GM12801 (cell line): ENCODE results near the gene ACADS.

Experiments
- TF ChIP-seq, protein P1 (sequence below): IDR thresholded peaks from one replicate; pipeline ENCODE4 v1.5.1; 2011; ENCODE audit warnings: control low read depth; ENCODE audit not compliant: insufficient read length; ENCODE audit errors: extremely low read depth

ACADS gene

DNA sequence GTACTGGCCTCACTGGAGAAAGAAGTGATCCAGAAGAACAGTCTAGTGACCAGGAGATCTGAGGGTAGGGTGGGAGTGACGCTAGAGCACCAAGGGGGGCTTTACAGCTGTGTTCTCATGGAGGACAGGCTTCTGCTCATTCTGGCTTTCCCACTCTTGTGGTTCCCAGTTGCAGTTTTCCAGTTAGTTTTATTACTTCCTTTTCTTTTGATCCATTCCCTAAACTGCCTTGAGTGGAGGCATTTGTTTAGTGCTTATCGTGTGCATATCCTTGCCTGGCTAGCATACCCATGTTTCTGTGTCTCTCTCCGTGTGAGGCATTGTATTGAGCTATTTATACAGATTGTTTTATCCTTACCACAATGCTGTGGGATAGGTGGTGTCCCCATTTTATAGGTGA, 34.6 kb upstream of the ACADS start:
- TF ChIP-seq, protein P1, sequence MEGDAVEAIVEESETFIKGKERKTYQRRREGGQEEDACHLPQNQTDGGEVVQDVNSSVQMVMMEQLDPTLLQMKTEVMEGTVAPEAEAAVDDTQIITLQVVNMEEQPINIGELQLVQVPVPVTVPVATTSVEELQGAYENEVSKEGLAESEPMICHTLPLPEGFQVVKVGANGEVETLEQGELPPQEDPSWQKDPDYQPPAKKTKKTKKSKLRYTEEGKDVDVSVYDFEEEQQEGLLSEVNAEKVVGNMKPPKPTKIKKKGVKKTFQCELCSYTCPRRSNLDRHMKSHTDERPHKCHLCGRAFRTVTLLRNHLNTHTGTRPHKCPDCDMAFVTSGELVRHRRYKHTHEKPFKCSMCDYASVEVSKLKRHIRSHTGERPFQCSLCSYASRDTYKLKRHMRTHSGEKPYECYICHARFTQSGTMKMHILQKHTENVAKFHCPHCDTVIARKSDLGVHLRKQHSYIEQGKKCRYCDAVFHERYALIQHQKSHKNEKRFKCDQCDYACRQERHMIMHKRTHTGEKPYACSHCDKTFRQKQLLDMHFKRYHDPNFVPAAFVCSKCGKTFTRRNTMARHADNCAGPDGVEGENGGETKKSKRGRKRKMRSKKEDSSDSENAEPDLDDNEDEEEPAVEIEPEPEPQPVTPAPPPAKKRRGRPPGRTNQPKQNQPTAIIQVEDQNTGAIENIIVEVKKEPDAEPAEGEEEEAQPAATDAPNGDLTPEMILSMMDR, result no peak

DNA sequence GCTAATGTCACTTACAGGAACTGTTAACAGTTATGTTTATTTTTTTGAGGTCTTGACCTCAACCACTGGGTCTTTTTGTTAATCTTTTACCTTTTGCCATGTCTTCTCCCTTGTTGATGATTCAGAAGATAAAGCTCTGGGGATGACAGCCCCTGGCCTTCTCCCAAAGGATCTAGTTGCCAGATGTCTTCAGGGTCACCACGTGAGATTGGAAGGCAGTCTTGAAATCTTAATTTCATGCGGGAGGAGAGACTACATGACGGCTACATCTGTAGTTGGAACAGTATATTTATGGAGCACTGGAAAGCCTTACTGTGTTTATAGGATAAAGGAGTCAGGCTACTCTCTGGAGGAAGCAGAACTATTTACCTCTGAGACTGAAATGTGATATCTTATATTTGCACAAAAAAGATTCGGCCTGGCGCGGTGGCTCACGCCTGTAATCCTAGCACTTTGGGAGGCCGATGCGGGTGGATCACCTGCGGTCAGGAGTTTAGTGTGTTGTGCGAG, 33.0 kb upstream of the ACADS start:
- TF ChIP-seq, protein P1, result no peak

DNA sequence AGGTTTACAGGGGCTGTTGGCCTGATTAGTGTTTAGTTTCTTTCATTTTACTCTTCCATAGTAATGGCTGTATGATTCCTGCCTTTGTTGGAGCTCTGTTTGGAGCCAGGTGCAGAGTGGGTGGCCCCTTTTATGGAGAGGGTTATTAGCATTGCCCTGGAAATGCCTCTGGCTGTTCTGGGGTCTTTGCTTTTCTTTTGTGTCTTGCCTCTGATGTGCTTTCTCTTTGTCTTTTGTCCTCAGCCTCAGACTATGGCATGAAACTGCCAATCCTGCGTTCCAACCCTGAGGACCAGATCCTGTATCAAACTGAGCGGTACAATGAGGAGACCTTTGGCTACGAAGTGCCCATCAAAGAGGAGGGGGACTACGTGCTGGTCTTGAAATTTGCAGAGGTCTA, 31.8 kb upstream of the ACADS start:
- TF ChIP-seq, protein P1, result no peak

DNA sequence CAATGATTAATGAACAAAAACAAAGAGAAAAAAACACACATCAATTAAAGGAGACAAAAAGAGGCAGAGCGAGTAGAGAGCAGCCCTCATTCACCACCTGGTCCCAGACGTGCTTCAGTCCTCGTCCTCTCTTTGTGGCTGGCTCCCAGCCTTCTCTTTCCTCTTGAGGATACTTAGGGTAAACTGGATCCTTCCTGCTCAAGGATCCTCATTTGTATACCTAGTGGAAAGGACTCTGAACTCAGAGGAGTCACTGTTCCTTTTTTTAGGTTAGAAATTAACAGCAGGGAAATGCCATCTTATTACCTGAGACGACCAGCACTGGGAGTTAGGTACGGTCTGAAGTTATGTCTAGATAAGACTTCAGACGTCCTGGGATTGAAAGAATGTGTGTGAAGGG, 29.0 kb upstream of the ACADS start:
- TF ChIP-seq, protein P1, result no peak

DNA sequence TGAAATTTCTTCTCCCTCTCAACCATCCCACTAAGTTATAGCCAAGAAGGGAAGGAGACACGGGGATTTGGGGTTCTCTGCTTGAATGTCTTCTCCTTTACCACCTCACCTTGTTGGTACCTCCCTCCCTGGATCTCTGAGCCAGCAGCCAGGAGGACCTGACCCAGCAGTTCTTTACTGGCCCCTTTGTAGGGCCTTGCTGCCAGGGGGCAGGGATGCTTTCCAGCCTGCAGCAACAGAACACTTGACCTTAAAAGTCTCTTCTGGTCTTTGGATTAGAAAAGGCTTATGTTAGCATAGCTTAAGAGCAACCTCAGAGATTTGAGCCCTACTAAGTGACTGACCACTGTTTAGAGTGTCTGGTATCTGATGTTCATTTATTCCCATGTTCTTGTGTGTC, 28.3 kb upstream of the ACADS start:
- TF ChIP-seq, protein P1, result no peak

DNA sequence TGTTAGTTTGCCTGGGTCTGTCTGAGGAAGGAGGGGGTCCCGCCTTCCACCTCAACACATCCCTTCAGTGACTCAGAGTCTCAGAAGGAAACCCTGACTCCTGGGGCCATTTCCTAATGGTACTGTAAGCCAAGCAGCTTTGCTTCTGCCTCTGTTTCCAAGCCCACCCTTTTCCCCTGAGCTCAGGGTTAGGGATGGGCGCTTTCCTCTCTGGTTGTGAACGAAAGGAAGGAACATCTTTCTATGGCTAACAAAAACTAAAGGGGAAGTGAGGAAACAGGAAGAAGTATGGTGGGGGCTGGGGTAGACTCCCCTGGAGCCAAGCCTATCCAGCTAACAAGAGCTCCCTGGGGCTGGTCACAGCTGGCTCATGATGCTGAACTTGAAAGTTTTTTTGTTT, 27.0 kb upstream of the ACADS start:
- TF ChIP-seq, protein P1, result no peak

DNA sequence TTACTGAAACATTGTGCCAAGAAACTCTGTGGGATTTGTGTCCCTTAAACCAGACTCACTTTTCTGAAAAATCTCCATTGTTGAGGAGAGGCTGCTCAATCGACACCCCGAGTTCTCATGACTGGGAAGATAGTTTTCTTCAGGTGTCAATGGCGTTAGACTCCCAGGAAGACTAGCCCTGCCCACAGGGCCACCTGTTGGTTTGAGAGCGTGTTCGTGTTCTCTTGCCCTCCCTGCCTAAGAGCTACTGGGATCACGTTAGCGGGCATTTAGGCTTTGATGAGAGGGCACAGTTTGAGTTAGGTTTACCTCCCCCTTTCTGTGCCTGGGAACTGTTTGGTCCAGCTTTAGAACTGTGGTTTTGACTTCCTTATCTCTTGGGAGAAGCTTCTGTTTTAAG, 26.1 kb upstream of the ACADS start:
- TF ChIP-seq, protein P1, result no peak

DNA sequence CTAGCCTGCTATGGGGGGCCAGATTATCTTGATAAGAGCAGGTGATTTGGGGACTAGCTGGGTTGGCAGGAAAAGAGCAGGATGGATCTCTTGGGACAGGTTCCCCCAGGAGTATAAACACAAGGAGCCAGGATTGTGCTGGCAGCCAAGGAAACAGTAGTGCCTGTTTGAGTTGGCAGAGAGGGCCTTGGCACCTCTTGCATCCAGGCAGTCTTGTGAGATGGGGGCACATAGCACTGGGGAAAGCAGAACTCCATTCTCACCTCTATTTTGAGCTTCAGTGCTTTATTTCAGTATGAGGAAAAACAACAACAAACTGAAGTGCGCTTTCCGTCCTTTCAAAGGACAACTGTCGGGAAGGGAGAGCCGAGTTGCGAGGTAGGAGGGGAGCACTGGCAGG, 24.7 kb upstream of the ACADS start:
- TF ChIP-seq, protein P1, result no peak
